Epithelial cell of prostate (primary cell): ENCODE data around the gene PLA1A.
A peak's percentile ranks its signal among the peaks of the same experiment; 100 is the strongest.

Experiments used
- DNase-seq: peaks from one replicate; pipeline ENCODE4 v3.0.0-alpha.2; 2011; ENCODE audit warnings: low read depth, low spot score
- H3K27ac ChIP-seq: fragments of 450-650 bp; 2 replicates; pipeline ENCODE4 v1.5.1; 2017; ENCODE audit warnings: mild to moderate bottlenecking

Gene PLA1A

GRCh38 chr3:119632829-119633228, 35.1 kb downstream of the PLA1A start:
- no peak overlapping the region for H3K27ac ChIP-seq
- no peak for DNase-seq

GRCh38 chr3:119635719-119636118, 38.0 kb downstream of the PLA1A start:
- peak overlapping the region; percentile 94 for H3K27ac ChIP-seq
- no peak for DNase-seq

- peak; percentile 49 for DNase-seq
- H3K27ac ChIP-seq: peak overlapping the region; percentile 94
Observed at GRCh38 chr3:119636249-119636648, 38.6 kb downstream of the PLA1A start.

DNA sequence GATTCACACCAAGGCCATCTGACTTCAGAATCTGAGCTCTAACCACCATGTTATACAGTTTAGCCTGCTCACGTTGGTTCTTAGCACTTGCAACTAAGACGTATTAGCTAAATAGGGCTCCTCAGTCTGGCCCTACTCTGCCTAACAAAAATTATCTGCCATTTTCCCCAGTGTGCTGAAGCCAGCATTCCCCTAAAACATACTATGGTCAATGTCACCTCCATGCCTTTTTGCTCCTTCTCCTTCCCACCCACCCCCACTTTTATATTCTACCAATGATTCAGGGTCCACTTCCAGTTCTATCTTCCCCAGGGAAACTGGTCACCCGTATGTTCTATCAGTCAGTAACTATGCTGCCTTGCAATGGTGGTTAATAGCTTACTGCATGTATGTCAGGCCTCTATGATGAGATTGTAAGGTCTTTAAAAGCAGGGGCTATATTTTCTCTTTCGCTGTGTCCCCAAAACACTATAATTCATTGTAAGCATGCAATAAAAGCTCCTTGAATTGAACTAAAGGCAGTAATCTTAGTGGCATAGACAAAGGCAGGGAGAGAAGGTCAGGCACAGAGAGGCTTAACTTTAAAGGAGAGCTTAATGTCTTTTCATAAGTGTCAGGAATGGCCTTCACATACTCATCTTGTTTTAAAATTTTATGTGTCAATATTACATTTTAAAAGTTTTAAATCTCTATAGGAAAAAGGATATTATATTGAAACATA, 39.4 kb downstream of the PLA1A start:
- DNase-seq: no peak
- peak overlapping the region; percentile 94 for H3K27ac ChIP-seq

DNA sequence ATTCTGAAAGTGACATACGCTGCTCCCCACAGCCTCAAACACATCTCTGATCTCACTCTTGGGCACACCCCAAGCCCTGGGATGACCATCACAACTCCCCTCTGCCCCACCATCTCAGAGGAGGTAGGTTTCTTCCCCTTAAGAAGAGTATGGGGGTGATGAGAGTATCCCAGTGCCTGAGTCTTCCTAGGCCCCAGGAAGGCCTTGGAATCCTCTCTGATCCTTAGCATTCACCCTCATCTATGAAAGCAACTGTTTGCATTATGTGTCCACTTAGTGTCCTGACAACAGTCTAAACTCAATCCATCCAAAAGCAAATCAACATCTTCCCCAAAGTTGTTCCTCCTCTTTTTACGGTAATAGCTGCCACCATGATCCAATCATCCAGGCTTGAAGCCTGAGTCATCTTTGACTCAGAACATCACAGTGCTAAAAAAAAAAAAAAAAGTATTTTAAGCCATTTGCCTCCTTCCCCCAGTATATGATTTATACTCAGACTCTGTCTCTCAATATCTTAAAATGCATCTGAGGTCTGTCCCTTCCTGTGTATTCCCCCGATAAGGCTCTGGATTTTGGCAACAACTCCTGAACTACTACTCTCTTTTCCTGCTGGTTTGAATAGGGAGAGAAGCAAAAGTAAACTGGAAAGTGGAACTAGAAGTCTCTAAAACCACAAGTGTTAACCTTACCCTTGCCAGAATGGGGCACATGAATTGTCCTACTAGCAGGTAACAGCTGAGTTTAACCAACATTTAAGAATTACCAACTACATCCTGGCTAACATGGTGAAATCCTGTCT, 40.2 kb downstream of the PLA1A start:
- DNase-seq: peak; percentile 63
- peak overlapping the region; percentile 94 for H3K27ac ChIP-seq

DNA sequence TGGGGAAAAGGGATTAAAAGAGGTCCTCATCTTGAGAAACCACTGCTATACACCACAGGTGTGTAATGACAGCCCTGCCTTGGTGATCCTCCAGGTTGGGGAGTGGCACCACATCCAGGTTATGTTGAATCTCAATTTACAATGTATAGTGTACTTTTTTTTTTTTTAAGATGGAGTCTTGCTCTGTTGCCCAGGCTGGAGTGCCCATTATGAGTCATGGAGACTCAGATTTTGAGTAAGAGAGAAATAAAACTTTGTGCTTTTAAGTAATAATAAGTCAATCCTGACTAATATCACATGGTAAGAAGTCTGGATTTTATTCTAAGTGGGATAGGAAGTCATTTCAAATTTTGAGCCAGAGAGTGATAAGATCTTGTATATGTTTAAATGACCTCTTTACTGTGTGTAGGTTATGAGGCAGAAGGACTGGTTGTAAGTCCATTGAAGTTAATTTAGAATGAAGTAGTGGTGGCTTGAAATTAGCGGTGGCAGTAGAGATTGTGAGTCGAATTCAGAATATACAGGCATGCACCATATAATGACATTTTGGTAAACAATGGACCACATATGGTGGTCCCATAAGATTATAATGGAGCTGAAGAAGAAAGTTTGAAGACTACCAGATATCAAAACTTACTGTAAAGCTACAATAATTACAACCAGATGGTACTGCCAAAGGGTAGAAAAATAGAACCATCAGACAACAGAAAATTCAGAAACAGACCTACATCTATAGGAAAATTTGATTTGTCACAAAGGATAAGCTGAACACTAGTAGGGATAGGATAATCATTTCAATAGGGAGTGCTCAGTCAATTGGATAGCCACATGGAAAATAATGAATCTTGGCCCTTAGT, 42.0 kb downstream of the PLA1A start:
- no peak for DNase-seq
- peak overlapping the region; percentile 94 for H3K27ac ChIP-seq

GRCh38 chr3:119641416-119641815, 43.7 kb downstream of the PLA1A start:
- no peak overlapping the region for H3K27ac ChIP-seq
- DNase-seq: no peak

- H3K27ac ChIP-seq: peak overlapping the region; percentile 42
- DNase-seq: no peak
Observed at GRCh38 chr3:119642746-119643473, 45.2 kb downstream of the PLA1A start.

GRCh38 chr3:119643528-119643927, 45.8 kb downstream of the PLA1A start:
- DNase-seq: no peak
- H3K27ac ChIP-seq: peak overlapping the region; percentile 42

DNA sequence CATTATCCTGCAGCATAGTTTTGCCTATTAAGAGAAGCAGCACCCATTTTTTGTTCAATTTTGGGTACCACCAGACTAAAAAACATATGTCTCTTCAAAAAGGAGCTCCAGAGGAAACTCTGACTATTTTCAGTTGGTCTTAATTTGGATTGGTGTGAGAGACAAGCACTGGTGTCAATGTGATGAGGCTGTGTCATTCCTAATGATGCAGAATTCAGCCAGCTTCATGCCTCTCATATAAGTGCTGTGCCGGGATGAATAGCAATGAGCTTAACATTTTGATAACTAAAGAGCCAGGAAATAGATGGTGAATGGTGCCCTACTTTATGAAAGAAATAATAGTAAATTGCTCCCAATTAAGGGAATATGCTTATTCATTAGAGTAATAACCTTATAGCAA, 46.8 kb downstream of the PLA1A start:
- DNase-seq: no peak

GRCh38 chr3:119645813-119646212, 48.1 kb downstream of the PLA1A start:
- no peak overlapping the region for H3K27ac ChIP-seq

More for the DNA sequence above, 46.8 kb downstream of the PLA1A start:
- H3K27ac ChIP-seq: no peak overlapping the region

GRCh38 chr3:119647171-119647570, 49.5 kb downstream of the PLA1A start:
- DNase-seq: no peak
- no peak overlapping the region for H3K27ac ChIP-seq

More at GRCh38 chr3:119645813-119646212, 48.1 kb downstream of the PLA1A start:
- DNase-seq: no peak

DNA sequence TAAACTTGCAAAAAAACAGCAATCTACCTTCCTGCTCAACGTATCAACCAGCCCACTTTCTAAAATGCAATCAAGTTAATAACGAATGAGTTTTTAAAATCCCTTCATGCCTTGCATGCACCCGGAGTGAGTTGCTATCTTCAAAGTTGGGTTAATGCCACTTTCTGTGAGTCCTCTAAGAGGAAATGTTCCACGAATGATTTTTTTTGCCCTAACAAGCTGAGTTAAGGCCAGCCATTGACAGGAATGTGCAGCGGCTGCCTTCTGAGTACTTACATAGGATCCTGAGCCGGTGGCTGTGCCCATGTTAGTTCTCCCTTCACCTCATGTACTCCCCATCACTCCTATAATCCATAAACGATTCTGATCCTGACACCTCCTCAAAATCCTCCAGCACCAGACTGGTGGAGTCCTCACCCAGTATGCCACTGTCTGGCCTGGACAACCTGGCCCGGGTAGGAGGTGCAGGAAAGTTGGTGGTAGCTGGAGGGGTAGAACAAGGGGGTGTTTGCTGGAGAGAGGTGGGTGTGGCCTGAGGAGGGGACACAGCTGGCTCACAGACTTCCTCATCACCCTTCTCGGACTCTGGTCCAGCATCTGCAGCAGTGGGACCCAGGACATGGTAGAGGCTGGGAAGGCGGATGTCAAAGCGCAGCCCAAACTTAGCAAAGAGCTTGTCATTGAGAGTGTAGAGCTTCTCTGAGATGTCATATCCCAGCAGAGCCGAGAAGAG, 50.3 kb downstream of the PLA1A start:
- no peak for DNase-seq
- no peak overlapping the region for H3K27ac ChIP-seq

DNA sequence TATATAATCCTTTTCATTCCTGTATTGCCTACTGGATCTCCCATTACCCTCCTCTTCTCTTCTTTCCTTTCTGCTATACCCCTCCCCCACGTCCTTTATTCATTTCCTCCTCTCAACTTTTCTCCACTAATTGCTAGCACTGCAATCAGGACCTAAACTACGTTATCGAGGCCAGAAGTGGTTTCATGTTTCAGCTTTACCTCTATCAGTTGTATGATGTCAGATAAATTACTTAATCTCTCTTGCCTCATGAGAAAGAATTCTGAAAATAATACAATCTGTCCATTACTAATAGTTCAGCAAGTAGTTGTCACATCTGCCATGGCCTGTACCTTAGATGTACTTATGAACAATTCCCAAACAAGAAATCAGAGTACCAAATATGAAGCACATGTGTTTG, 52.1 kb downstream of the PLA1A start:
- no peak overlapping the region for H3K27ac ChIP-seq
- no peak for DNase-seq

GRCh38 chr3:119652306-119653033, 54.8 kb downstream of the PLA1A start:
- H3K27ac ChIP-seq: no peak overlapping the region
- no peak for DNase-seq

GRCh38 chr3:119653876-119654275, 56.2 kb downstream of the PLA1A start:
- no peak for DNase-seq
- H3K27ac ChIP-seq: no peak overlapping the region

GRCh38 chr3:119657887-119658702, 60.4 kb downstream of the PLA1A start:
- no peak overlapping the region for H3K27ac ChIP-seq
- DNase-seq: no peak

DNA sequence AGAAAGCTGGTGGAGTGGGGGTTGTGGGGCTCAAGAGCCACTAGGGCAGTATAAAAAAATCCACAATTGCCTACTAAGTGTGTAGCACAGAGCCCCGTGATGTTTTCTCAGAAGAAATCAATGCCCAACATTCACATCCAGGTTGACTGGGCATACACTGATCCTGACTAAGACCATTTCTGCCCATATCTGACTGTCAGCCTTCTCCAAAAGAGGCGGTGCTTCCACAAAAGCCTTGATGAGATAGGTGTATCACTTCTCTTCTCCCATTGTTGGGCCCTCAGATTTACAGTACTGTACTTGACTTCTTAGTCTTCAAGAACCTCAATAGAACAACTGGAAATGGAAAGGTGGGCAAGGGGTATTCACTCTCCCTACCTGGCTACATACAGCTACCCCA, 61.3 kb downstream of the PLA1A start:
- no peak overlapping the region for H3K27ac ChIP-seq
- no peak for DNase-seq
